ENCODE measurements around the gene CXADR. TPM values are rescaled to one million over a fixed set of nuclear protein-coding genes. Genes with fewer than 3 reads are reported as not detected.

Gene CXADR
- total and polyA plus RNA-seq, 4 donors: 6.3 to 40.2 (median 18.8) TPM

DNA sequence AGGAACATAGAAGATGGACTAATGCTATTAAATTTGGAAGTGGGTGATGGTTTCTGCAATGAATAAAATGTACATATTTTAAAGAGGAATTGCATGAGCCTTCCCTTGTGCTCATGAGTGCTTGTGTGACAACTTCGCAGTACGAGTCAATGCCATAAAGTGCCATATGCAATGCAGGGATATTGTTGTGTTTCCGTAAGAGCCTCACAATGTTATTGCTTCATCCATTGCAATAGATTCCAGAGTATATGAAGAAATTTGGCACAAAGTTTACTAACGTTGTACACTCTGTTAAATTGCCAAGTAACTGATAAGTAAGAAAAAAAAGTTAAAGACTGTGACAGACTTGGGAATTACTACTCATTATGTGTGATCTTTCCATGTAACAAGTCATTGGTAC, 77.6 kb downstream of the CXADR start:
- WGBS, 2 donors: 50 to 66% methylated on average over 4 of the region's 4 CpGs
- Histone ChIP-seq H3K27me3 (ENCODE audit: control insufficient read depth in 3 of 3, insufficient read depth in 3 of 3, low read length in 2 of 3) (no peaks in the 10 kb centered on the region), H3K9ac (ENCODE audit: insufficient read depth in 1 of 2, low read length in 2 of 2) (no peak overlapping the region), H3K9me3 (ENCODE audit: control insufficient read depth in 4 of 4, insufficient read depth in 3 of 4, low read length in 3 of 4) (no peaks in the 10 kb centered on the region), H3K4me3 (no peak overlapping the region), H3K36me3 (ENCODE audit: control insufficient read depth in 4 of 4, insufficient read depth in 4 of 4, low read length in 4 of 4) (peaks cover 0 to 10% (median 5%) of the 10 kb centered on the region in 4 donors), H3K27ac (ENCODE audit: low read depth in 1 of 2, low read length in 1 of 2) (no peak overlapping the region), H3K4me1 (ENCODE audit: control insufficient read depth in 5 of 5, insufficient read depth in 5 of 5, low read length in 5 of 5) (peaks cover 0 to 6% (median 0%) of the 10 kb centered on the region in 5 donors)
- peak in 2 of 3 donors; percentile 88 to 91 for DNase-seq
- TF ChIP-seq, protein P1, sequence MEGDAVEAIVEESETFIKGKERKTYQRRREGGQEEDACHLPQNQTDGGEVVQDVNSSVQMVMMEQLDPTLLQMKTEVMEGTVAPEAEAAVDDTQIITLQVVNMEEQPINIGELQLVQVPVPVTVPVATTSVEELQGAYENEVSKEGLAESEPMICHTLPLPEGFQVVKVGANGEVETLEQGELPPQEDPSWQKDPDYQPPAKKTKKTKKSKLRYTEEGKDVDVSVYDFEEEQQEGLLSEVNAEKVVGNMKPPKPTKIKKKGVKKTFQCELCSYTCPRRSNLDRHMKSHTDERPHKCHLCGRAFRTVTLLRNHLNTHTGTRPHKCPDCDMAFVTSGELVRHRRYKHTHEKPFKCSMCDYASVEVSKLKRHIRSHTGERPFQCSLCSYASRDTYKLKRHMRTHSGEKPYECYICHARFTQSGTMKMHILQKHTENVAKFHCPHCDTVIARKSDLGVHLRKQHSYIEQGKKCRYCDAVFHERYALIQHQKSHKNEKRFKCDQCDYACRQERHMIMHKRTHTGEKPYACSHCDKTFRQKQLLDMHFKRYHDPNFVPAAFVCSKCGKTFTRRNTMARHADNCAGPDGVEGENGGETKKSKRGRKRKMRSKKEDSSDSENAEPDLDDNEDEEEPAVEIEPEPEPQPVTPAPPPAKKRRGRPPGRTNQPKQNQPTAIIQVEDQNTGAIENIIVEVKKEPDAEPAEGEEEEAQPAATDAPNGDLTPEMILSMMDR (IDR thresholded peaks at IDR 0.05; ENCODE audit: control extremely low read depth, extremely low read depth): no peak
- no peak for ATAC-seq (ENCODE audit: insufficient read depth, low FRiP score)

DNA sequence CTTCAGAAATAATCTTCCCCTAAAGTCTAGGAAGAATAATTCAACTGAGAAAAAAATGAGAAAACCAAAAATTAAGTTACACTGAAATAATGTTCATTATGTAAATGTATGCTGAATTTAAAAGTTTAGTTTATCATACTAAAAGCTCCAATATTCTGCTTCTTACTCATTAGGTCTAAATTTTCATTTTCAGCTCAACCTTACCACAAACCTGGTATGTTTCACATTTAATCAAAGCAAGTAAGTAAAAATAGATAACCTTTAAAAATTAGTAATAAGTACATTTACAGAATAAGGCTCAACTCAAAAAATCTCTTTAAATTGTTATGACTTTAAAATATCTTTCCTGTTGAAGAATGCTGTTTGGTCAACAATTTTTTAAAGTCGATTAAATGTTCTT, 84.8 kb downstream of the CXADR start:
- no peak for DNase-seq
- TF ChIP-seq, protein P1 (IDR thresholded peaks at IDR 0.05; ENCODE audit: control extremely low read depth, extremely low read depth): no peak
- H3K27me3 ChIP-seq (ENCODE audit: control insufficient read depth in 3 of 3, insufficient read depth in 3 of 3, low read length in 2 of 3): no peaks in the 10 kb centered on the region
- peaks cover 3 to 25% (median 12%) of the 10 kb centered on the region in 4 donors for H3K36me3 ChIP-seq (ENCODE audit: control insufficient read depth in 4 of 4, insufficient read depth in 4 of 4, low read length in 4 of 4)
- no peak overlapping the region for H3K27ac ChIP-seq (ENCODE audit: low read depth in 1 of 2, low read length in 1 of 2)
- H3K4me3 ChIP-seq: no peak overlapping the region
- WGBS, 2 donors: 80 to 91% methylated on average over 1 of the region's 1 CpG
- H3K4me1 ChIP-seq (ENCODE audit: control insufficient read depth in 5 of 5, insufficient read depth in 5 of 5, low read length in 5 of 5): no peaks in the 10 kb centered on the region
- no peaks in the 10 kb centered on the region for H3K9me3 ChIP-seq (ENCODE audit: control insufficient read depth in 4 of 4, insufficient read depth in 3 of 4, low read length in 3 of 4)
- ATAC-seq (ENCODE audit: insufficient read depth, low FRiP score): no peak
- no peak overlapping the region for H3K9ac ChIP-seq (ENCODE audit: insufficient read depth in 1 of 2, low read length in 2 of 2)

DNA sequence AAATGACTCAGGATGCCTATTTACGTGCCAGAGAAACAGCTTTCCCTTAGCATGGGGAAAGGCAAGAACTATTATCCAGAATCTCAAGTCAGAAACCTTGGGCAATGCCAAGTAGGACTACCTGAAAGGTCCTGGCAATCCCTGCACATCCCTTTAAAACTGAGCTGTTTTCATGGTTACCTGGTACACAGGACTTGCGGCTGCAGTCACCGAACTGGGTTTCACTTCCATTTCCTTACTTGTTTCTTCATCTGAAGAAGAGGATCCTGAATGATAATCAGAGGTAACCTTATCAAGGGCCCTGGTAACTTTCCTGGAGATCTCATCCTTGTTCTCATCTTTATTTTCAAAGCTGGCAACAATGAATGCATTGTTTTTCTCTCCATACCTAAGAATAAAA, 85.6 kb downstream of the CXADR start:
- Histone ChIP-seq H3K4me3 (no peak overlapping the region), H3K9ac (ENCODE audit: insufficient read depth in 1 of 2, low read length in 2 of 2) (no peak overlapping the region), H3K36me3 (ENCODE audit: control insufficient read depth in 4 of 4, insufficient read depth in 4 of 4, low read length in 4 of 4) (peaks cover 4 to 31% (median 13%) of the 10 kb centered on the region in 4 donors), H3K9me3 (ENCODE audit: control insufficient read depth in 4 of 4, insufficient read depth in 3 of 4, low read length in 3 of 4) (no peaks in the 10 kb centered on the region), H3K27me3 (ENCODE audit: control insufficient read depth in 3 of 3, insufficient read depth in 3 of 3, low read length in 2 of 3) (no peaks in the 10 kb centered on the region), H3K4me1 (ENCODE audit: control insufficient read depth in 5 of 5, insufficient read depth in 5 of 5, low read length in 5 of 5) (no peaks in the 10 kb centered on the region), H3K27ac (ENCODE audit: low read depth in 1 of 2, low read length in 1 of 2) (no peak overlapping the region)
- WGBS, 2 donors: 81 to 86% methylated on average over 3 of the region's 3 CpGs
- TF ChIP-seq, protein P1 (IDR thresholded peaks at IDR 0.05; ENCODE audit: control extremely low read depth, extremely low read depth): no peak
- ATAC-seq (ENCODE audit: insufficient read depth, low FRiP score): no peak
- DNase-seq: no peak

DNA sequence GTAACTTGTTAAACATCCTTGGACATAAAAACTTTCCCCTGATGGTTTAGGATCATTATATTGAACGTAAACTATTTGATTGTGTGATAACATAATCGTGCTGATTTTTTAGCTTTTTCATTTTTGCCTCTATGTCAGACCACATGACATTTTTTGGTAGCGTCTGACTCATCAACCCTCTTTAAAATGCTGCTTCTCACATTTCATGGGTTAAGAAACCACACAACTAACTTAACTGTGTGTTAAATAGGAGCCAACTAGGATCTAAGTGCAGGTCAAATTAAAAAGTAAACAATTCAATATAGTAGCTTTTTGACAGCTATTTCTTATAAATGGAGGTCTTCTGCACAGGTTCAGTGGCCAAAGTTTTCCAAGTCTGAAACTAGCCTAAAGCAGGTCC, 90.0 kb downstream of the CXADR start:
- 77 to 94% methylated on average over 3 of the region's 3 CpGs for WGBS, 2 donors
- no peak for ATAC-seq (ENCODE audit: insufficient read depth, low FRiP score)
- no peak overlapping the region for H3K9ac ChIP-seq (ENCODE audit: insufficient read depth in 1 of 2, low read length in 2 of 2)
- TF ChIP-seq, protein P1 (IDR thresholded peaks at IDR 0.05; ENCODE audit: control extremely low read depth, extremely low read depth): no peak
- no peak overlapping the region for H3K4me3 ChIP-seq
- DNase-seq: no peak
- peaks cover 10 to 40% (median 16%) of the 10 kb centered on the region in 4 donors for H3K36me3 ChIP-seq (ENCODE audit: control insufficient read depth in 4 of 4, insufficient read depth in 4 of 4, low read length in 4 of 4)
- H3K4me1 ChIP-seq (ENCODE audit: control insufficient read depth in 5 of 5, insufficient read depth in 5 of 5, low read length in 5 of 5): no peaks in the 10 kb centered on the region
- H3K27me3 ChIP-seq (ENCODE audit: control insufficient read depth in 3 of 3, insufficient read depth in 3 of 3, low read length in 2 of 3): no peaks in the 10 kb centered on the region
- H3K27ac ChIP-seq (ENCODE audit: low read depth in 1 of 2, low read length in 1 of 2): no peak overlapping the region
- no peaks in the 10 kb centered on the region for H3K9me3 ChIP-seq (ENCODE audit: control insufficient read depth in 4 of 4, insufficient read depth in 3 of 4, low read length in 3 of 4)
